ENCODE measurements around the gene RXRA. TPM values are rescaled to one million over a fixed set of nuclear protein-coding genes. Genes with fewer than 3 reads are reported as not detected.

The RXRA gene
- total and polyA plus RNA-seq, 10 of the 15 experiments (the other 5 are each of a cell fraction or from before 2014, with no cell fraction given) = 0.89 to 36.8 (median 11.1) TPM

GRCh38 chr9:134340475-134341160 lies 14.4 kb downstream of the RXRA start (continued):
- TF ChIP-seq KAT2A (conservative IDR thresholded peaks at IDR 0.05; ENCODE audit: control insufficient read depth, low read depth, low read length) = no peak
- TF ChIP-seq RFX5 (IDR thresholded peaks at IDR 0.05; ENCODE audit: low read depth, low read length) = no peak
- TF ChIP-seq MXI1 (IDR thresholded peaks at IDR 0.05; ENCODE audit: low read depth, low read length) = no peak
- no peak for TF ChIP-seq SMC3 (IDR thresholded peaks at IDR 0.05; ENCODE audit: borderline replicate concordance, low read length)
- no peak for TF ChIP-seq PBX3 (IDR thresholded peaks at IDR 0.05; ENCODE audit: insufficient replicate concordance, low read depth, low read length)
- TF ChIP-seq NKRF (conservative IDR thresholded peaks at IDR 0.05) = no peak
- TF ChIP-seq PAX5 (IDR thresholded peaks at IDR 0.05; ENCODE audit: borderline replicate concordance, low read depth, low read length) = no peak
- no peak for TF ChIP-seq JUND (IDR thresholded peaks at IDR 0.05; ENCODE audit: low read depth, low read length)
- TF ChIP-seq BCL3 (IDR thresholded peaks at IDR 0.05; ENCODE audit: borderline replicate concordance, insufficient read depth, low read depth, low read length, poor library complexity, severe bottlenecking) = no peak

All from GM12878 (cell line).